ENCODE results near the gene CHCHD1. TPM values are rescaled to one million over a fixed set of nuclear protein-coding genes. Genes with fewer than 3 reads are reported as not detected.
A peak's percentile ranks its signal among the peaks of the same experiment; 100 is the strongest.

The CHCHD1 gene
- total RNA-seq, 1 donor from 2014 or later: 21.1 TPM

DNA sequence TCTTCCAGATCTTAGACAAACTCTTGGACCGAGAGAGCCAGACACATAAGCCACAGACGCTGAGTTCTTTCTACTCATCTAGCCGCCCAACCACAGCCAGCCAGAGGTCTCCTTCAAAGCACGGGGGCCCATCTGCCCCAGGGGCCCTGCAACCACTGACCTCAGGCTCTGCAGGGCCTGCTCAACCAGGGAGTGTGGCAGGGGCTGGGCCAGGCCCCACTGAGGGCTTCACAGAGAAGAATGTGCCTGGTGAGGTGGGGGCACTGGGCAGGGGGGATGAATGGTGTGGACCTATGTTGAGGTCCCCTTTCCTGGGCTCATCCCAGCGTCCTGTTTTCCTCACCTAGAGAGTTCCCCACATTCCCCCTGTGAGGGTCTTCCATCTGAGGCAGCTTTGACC is 14.9 kb downstream of the CHCHD1 start:
- Histone ChIP-seq H3K27ac (no peak overlapping the region), H3K4me3 (no peak overlapping the region), H3K36me3 (peaks cover 98% of the 10 kb centered on the region), H3K4me1 (no peaks in the 10 kb centered on the region), H3K27me3 (ENCODE audit: low read depth) (no peaks in the 10 kb centered on the region), H3K9me3 (no peaks in the 10 kb centered on the region)
- TF ChIP-seq, protein P1, sequence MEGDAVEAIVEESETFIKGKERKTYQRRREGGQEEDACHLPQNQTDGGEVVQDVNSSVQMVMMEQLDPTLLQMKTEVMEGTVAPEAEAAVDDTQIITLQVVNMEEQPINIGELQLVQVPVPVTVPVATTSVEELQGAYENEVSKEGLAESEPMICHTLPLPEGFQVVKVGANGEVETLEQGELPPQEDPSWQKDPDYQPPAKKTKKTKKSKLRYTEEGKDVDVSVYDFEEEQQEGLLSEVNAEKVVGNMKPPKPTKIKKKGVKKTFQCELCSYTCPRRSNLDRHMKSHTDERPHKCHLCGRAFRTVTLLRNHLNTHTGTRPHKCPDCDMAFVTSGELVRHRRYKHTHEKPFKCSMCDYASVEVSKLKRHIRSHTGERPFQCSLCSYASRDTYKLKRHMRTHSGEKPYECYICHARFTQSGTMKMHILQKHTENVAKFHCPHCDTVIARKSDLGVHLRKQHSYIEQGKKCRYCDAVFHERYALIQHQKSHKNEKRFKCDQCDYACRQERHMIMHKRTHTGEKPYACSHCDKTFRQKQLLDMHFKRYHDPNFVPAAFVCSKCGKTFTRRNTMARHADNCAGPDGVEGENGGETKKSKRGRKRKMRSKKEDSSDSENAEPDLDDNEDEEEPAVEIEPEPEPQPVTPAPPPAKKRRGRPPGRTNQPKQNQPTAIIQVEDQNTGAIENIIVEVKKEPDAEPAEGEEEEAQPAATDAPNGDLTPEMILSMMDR (IDR thresholded peaks at IDR 0.05): no peak
- ATAC-seq: no peak
- no peak for DNase-seq
- intact Hi-C loops (cut with DNase I): no loop called here

DNA sequence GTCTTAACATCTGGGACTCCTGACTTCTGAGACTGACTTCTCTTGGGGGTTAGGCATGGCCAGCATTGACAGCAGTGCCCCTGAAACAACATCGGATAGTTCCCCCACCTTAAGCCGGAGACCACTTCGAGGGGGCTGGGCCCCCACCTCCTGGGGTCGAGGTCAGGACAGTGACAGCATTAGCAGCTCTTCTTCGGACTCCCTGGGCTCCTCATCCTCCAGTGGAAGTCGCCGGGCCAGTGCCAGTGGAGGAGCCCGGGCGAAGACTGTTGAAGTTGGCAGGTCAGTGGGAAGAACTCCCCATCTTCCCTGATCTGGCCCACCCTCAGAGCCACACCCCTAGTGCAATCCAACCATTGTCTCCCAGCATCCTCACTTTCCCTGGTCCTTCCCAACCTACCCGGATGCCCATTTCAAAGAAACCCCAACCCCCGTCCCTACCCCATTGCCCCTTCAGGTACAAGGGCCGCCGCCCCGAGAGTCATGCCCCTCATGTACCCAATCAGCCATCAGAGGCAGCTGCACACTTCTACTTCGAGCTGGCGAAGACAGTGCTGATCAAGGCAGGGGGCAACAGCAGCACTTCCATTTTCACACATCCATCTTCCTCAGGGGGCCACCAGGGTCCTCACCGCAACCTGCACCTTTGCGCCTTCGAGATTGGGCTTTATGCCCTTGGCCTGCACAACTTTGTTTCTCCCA is 15.6 kb downstream of the CHCHD1 start:
- no peak overlapping the region for H3K27ac ChIP-seq
- intact Hi-C loops (cut with DNase I): no loop called here
- H3K4me3 ChIP-seq: no peak overlapping the region
- DNase-seq (no peak), ATAC-seq (no peak)
- H3K27me3 ChIP-seq (ENCODE audit: low read depth): no peaks in the 10 kb centered on the region
- no peaks in the 10 kb centered on the region for H3K9me3 ChIP-seq
- TF ChIP-seq, protein P1 (IDR thresholded peaks at IDR 0.05): no peak
- peaks cover 98% of the 10 kb centered on the region for H3K36me3 ChIP-seq
- H3K4me1 ChIP-seq: no peaks in the 10 kb centered on the region

DNA sequence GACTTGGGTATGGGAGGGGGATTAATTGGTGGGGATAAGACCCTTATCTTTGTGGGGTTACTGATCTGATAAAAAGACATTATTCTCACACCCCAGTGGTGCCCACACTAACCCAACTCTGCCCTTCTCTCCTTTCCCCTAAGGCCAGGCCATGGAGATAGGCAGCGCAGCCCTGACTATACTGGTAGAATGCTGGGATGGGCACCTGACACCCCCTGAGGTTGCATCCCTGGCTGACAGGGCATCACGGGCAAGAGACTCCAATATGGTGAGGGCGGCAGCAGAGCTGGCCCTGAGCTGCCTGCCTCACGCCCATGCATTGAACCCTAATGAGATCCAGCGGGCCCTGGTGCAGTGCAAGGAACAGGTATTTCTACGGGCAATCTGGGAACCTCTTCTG is 16.2 kb downstream of the CHCHD1 start:
- H3K27ac ChIP-seq: no peak overlapping the region
- no peaks in the 10 kb centered on the region for H3K9me3 ChIP-seq
- H3K4me1 ChIP-seq: no peaks in the 10 kb centered on the region
- no peak overlapping the region for H3K4me3 ChIP-seq
- no peaks in the 10 kb centered on the region for H3K27me3 ChIP-seq (ENCODE audit: low read depth)
- peaks cover 98% of the 10 kb centered on the region for H3K36me3 ChIP-seq
- DNase-seq (no peak), ATAC-seq (no peak)
- intact Hi-C loops (cut with DNase I): no loop called here
- TF ChIP-seq, protein P1 (IDR thresholded peaks at IDR 0.05): no peak

DNA sequence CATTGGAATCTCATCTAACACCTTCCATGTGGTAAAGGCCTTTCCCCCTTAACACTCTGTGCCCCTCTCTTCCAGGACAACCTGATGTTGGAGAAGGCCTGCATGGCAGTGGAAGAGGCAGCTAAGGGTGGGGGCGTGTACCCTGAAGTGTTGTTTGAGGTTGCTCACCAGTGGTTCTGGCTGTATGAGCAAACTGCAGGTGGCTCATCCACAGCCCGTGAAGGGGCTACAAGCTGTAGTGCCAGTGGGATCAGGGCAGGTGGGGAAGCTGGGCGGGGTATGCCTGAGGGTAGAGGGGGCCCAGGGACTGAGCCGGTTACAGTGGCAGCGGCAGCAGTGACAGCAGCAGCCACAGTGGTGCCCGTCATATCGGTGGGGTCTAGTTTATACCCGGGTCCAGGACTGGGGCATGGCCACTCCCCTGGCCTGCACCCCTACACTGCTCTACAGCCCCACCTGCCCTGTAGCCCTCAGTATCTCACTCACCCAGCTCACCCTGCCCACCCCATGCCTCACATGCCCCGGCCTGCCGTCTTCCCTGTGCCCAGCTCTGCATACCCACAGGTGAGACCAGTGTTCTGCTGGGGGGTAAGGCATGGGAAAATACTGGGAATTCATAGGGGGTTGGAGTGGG is 17.2 kb downstream of the CHCHD1 start:
- intact Hi-C loops (cut with DNase I): no loop called here
- H3K9me3 ChIP-seq: no peaks in the 10 kb centered on the region
- H3K4me3 ChIP-seq: no peak overlapping the region
- no peak overlapping the region for H3K27ac ChIP-seq
- no peaks in the 10 kb centered on the region for H3K27me3 ChIP-seq (ENCODE audit: low read depth)
- TF ChIP-seq, protein P1 (IDR thresholded peaks at IDR 0.05): no peak
- H3K36me3 ChIP-seq: peaks cover 98% of the 10 kb centered on the region
- ATAC-seq: peak in 1 of 2 donors; percentile 8
- DNase-seq: no peak
- H3K4me1 ChIP-seq: no peaks in the 10 kb centered on the region

DNA sequence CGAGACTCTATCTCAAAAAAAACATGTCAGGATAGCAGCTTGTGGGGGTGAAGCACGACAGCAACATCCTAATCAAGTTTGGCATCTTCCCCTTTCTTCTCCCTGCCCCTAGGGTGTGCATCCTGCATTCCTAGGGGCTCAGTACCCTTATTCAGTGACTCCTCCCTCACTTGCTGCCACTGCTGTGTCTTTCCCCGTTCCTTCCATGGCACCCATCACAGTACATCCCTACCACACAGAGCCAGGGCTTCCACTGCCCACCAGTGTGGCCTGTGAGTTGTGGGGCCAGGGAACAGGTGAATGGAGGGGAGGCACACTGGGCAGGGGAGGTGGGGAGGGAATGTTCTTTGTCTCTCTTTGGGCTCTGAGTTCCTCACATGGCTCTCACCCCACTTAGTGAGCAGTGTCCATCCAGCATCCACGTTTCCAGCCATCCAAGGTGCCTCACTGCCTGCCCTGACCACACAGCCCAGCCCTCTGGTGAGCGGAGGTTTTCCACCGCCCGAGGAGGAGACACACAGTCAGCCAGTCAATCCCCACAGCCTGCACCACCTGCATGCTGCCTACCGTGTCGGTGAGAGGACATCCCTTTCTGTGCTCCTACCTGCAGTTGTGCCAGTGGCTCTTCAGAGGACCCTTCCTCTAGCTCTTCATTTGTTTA is 18.2 kb downstream of the CHCHD1 start:
- Histone ChIP-seq H3K36me3 (peaks cover 98% of the 10 kb centered on the region), H3K4me3 (no peak overlapping the region), H3K27ac (no peak overlapping the region), H3K4me1 (no peaks in the 10 kb centered on the region), H3K9me3 (no peaks in the 10 kb centered on the region), H3K27me3 (ENCODE audit: low read depth) (no peaks in the 10 kb centered on the region)
- ATAC-seq (no peak), DNase-seq (no peak)
- intact Hi-C loops (cut with DNase I): no loop called here
- TF ChIP-seq, protein P1 (IDR thresholded peaks at IDR 0.05): no peak
